Lower lobe of right lung (tissue), 2 donors: ENCODE data around the gene C15orf39. TPM values are rescaled to one million over a fixed set of nuclear protein-coding genes. Genes with fewer than 3 reads are reported as not detected.

Experiments
- ATAC-seq, 2 donors: fragments of 200-7000 bp; cut with Tn5 transposase; one replicate each; pipeline ENCODE4 v1.9.1; 2020 to 2022; ENCODE audit warnings: mild to moderate bottlenecking in 2 of 2, moderate library complexity in 2 of 2
- DNase-seq: peaks from one replicate; pipeline ENCODE4 v3.0.0-alpha.2; 2020
- H3K27ac ChIP-seq: fragments of 200-600 bp; one replicate; pipeline ENCODE4 v1.8.0; 2022
- H3K27me3 ChIP-seq: fragments of 200-600 bp; one replicate; pipeline ENCODE4 v1.8.0; 2022; ENCODE audit warnings: low read depth
- H3K36me3 ChIP-seq: fragments of 200-600 bp; one replicate; pipeline ENCODE4 v1.8.0; 2022; ENCODE audit warnings: mild to moderate bottlenecking
- H3K4me1 ChIP-seq: fragments of 200-600 bp; one replicate; pipeline ENCODE4 v1.8.0; 2022
- H3K4me3 ChIP-seq: fragments of 200-600 bp; one replicate; pipeline ENCODE4 v1.8.0; 2022; ENCODE audit warnings: mild to moderate bottlenecking
- H3K9me3 ChIP-seq: fragments of 200-600 bp; one replicate; pipeline ENCODE4 v1.8.0; 2022
- intact Hi-C: fragments of 100-400 bp; cut with DNase I; formaldehyde crosslinking; loops from one replicate; pipeline ENCODE4 v1.11.0; 2022
- total RNA-seq: library from RNA; stranded (reverse); fragmentation: NEBNext Ultra II Directional; extraction: Animal tissue kit (Norgen Biotek cat#: 25700); gene quantifications from one replicate; pipeline ENCODE4 v1.2.1, GENCODE V29; 2021
- TF ChIP-seq, protein P1 (sequence below): fragments of 200-600 bp; IDR thresholded peaks from one replicate; pipeline ENCODE4 v1.8.0; 2022; ENCODE audit warnings: antibody characterized with exemption, mild to moderate bottlenecking
- donor health status: DM: no; HTN: yes; CAD: no; lungs with severe emphysema.

The C15orf39 gene
- total RNA-seq, 1 donor from 2014 or later: 36.3 TPM

DNA sequence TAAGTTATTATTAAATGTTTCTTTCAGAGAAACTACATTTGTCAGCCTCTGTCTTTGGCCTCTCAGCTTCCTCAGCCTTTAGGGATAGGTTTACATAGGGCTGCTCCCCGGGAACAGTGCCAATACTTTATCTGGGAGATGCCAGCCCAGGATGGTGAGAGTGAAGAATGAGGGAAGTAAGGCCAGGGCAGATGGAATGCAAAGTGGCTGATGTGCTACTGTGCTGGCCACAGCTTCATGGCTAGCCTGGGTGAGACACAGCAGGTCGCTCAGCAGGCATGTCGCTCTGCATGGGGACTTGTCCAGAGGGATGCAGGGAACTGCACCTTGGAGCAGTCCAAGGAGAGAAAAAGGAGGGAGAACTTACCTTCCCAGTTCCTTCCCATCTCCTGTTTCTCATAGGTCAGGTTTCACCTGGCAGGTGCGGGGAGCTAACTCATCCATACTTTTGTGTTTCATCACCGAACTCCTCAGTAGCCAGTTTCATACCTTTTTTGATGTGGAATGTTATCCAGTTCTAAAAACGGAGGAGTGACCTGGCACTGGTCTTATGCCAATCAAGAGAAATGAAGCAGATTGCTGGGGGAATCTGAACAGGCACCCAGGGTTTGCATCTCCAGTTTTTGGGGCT is 30.9 kb upstream of the C15orf39 start:
- Histone ChIP-seq H3K27ac (no peak overlapping the region), H3K36me3 (no peaks in the 10 kb centered on the region), H3K4me1 (peaks cover 19% of the 10 kb centered on the region), H3K27me3 (no peaks in the 10 kb centered on the region), H3K9me3 (no peaks in the 10 kb centered on the region), H3K4me3 (no peak overlapping the region)
- DNase-seq (no peak), ATAC-seq (peak; percentile 29 to 38)
- TF ChIP-seq, protein P1, sequence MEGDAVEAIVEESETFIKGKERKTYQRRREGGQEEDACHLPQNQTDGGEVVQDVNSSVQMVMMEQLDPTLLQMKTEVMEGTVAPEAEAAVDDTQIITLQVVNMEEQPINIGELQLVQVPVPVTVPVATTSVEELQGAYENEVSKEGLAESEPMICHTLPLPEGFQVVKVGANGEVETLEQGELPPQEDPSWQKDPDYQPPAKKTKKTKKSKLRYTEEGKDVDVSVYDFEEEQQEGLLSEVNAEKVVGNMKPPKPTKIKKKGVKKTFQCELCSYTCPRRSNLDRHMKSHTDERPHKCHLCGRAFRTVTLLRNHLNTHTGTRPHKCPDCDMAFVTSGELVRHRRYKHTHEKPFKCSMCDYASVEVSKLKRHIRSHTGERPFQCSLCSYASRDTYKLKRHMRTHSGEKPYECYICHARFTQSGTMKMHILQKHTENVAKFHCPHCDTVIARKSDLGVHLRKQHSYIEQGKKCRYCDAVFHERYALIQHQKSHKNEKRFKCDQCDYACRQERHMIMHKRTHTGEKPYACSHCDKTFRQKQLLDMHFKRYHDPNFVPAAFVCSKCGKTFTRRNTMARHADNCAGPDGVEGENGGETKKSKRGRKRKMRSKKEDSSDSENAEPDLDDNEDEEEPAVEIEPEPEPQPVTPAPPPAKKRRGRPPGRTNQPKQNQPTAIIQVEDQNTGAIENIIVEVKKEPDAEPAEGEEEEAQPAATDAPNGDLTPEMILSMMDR: no peak
- intact Hi-C loops: no loop called here

DNA sequence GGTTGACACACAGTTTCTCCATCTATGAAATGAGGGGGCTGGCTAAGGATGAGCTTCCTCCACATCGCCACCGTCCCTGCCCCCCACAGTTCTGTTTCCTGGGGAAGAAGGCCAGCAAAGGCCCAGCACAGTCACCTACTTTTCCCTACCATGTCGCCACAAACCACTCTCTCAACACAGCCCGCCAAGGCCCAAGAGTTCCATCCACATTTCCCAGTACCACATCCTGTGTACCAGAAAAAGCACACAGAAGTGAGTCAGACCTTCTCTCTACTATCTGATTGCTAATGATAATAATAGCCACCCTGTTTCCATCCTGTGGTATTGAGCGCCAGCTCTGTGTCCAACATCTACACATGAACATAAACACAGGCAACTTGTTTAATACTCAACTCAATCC is 30.3 kb upstream of the C15orf39 start:
- no peak for DNase-seq
- Histone ChIP-seq H3K4me3 (no peak overlapping the region), H3K27ac (no peak overlapping the region), H3K9me3 (no peaks in the 10 kb centered on the region), H3K27me3 (no peaks in the 10 kb centered on the region), H3K4me1 (peaks cover 23% of the 10 kb centered on the region), H3K36me3 (no peaks in the 10 kb centered on the region)
- TF ChIP-seq, protein P1: no peak
- peak in 1 of 2 donors; percentile 8 for ATAC-seq
- intact Hi-C loops: no loop called here

DNA sequence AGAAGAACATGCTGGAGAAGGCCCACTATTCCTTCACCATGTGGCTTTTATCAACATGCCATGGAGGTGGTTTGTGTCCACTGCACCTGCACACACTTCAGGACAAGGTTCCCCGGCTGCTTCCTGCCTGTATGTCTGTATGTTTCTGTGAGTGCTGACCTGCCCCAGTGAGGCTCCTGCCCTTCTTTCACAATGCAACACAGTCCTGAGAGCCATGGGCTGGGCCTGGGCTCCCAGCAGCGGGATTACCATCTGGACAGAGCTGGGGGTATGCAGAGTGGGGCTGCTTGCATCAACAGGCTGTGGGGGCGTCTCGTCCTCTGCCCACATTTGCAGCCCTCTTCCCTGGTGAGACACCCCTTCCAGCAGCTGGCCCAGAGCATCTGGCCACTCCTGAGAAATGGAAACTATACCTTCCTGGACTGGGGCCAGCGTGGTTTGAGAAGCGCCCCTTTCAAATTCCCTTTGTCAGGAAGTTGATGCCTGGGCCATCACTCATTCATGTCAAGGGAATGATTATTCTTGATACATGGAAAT is 29.3 kb upstream of the C15orf39 start:
- H3K4me1 ChIP-seq: peaks cover 33% of the 10 kb centered on the region
- no peaks in the 10 kb centered on the region for H3K9me3 ChIP-seq
- intact Hi-C loops: no loop called here
- DNase-seq: no peak
- H3K36me3 ChIP-seq: no peaks in the 10 kb centered on the region
- TF ChIP-seq, protein P1: no peak
- H3K4me3 ChIP-seq: no peak overlapping the region
- no peak overlapping the region for H3K27ac ChIP-seq
- no peak for ATAC-seq
- H3K27me3 ChIP-seq: no peaks in the 10 kb centered on the region

DNA sequence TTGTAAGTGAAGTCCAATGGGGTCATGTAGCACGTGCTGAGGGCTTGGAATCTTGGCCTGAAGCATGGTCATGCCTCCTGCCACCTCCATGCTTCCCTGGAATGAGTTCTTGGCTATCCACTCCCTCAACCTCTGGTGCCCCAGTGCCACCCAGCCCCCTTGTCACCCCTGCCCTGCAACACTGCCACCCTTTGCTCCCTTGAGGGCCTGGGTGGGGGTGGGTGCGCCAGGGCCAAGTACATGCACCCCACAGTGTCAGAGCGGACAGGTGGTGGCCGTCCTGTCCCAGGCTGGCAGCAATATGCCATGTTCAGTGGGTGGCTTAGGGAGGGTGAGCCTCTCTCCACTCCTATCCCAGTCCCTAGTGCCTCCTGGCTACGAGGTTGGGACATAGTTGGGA is 27.6 kb upstream of the C15orf39 start:
- intact Hi-C loops: no loop called here
- no peak for ATAC-seq
- no peaks in the 10 kb centered on the region for H3K27me3 ChIP-seq
- H3K4me3 ChIP-seq: no peak overlapping the region
- TF ChIP-seq, protein P1: no peak
- no peak for DNase-seq
- no peak overlapping the region for H3K27ac ChIP-seq
- H3K9me3 ChIP-seq: no peaks in the 10 kb centered on the region
- no peaks in the 10 kb centered on the region for H3K36me3 ChIP-seq
- peaks cover 50% of the 10 kb centered on the region for H3K4me1 ChIP-seq

- intact Hi-C loops: no loop called here
- TF ChIP-seq, protein P1: no peak
- H3K4me1 ChIP-seq: peaks cover 56% of the 10 kb centered on the region
- ATAC-seq (no peak), DNase-seq (no peak)
- no peak overlapping the region for H3K27ac ChIP-seq
- H3K9me3 ChIP-seq: no peaks in the 10 kb centered on the region
- H3K36me3 ChIP-seq: no peaks in the 10 kb centered on the region
- no peaks in the 10 kb centered on the region for H3K27me3 ChIP-seq
- no peak overlapping the region for H3K4me3 ChIP-seq
Measured at GRCh38 chr15:75174729-75175128, 27.0 kb upstream of the C15orf39 start.
